ENCODE measurements around the gene SH2B2. TPM values are rescaled to one million over a fixed set of nuclear protein-coding genes. Genes with fewer than 3 reads are reported as not detected.
A peak's percentile ranks its signal among the peaks of the same experiment; 100 is the strongest.

SH2B2 gene
- total RNA-seq, 2 donors from 2014 or later, result 2.0 to 2.1 TPM

DNA sequence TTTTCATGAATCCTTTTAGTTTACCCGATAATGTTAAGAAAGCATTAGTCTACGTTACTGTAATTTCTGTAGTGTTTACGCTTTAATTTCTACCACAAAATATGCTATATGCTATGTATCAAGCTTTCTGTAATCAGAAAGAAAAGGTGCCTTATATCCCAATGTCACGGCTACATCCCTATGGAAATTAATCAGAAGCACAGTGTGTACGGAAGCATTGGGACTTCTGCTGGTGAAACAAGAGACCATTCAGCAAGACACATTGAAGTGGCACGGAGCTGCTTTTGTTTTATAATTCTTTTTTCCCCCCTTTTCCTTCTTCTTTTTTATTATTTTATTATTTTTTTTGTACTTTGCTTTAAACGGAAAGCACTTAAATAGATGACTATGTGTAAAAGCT lies 31.2 kb upstream of the SH2B2 start:
- no peak for DNase-seq

DNA sequence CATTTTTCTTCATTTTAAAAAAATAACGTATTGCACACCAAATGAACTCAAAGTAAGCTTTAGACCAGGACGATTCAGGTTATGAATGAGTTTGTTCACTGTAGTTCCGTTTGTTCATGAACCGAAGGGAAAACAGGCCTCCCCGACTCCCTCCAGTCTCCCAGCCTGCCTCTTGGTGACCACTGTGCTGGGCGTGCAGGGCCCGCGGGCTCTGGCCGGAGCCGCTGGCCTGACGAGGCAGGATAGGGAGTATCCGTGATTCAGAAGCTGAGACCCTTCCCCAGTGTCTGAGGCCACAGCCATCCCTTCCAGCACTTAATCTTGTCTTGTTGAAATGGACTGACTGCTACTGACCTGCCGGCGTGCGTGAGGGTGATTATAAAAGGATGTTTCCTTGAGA lies 30.8 kb upstream of the SH2B2 start:
- DNase-seq (no peak), ATAC-seq (no peak)
- no peak overlapping the region for H3K27ac Mint-ChIP-seq
- no peaks in the 10 kb centered on the region for H3K36me3 Mint-ChIP-seq (ENCODE audit: low read depth)
- H3K27me3 Mint-ChIP-seq, result no peaks in the 10 kb centered on the region
- no peaks in the 10 kb centered on the region for H3K9me3 ChIP-seq (ENCODE audit: control insufficient read depth, low read length, poor library complexity, severe bottlenecking)
- no peaks in the 10 kb centered on the region for H3K4me1 Mint-ChIP-seq
- H3K4me3 Mint-ChIP-seq, result no peak overlapping the region

More for the DNA sequence above, 31.2 kb upstream of the SH2B2 start:
- H3K9me3 ChIP-seq (ENCODE audit: control insufficient read depth, low read length, poor library complexity, severe bottlenecking), result no peaks in the 10 kb centered on the region
- ATAC-seq, result no peak
- Mint-ChIP-seq H3K27ac (no peak overlapping the region), H3K27me3 (no peaks in the 10 kb centered on the region), H3K4me3 (no peak overlapping the region), H3K4me1 (no peaks in the 10 kb centered on the region), H3K36me3 (ENCODE audit: low read depth) (peaks cover under 1% of the 10 kb centered on the region)

DNA sequence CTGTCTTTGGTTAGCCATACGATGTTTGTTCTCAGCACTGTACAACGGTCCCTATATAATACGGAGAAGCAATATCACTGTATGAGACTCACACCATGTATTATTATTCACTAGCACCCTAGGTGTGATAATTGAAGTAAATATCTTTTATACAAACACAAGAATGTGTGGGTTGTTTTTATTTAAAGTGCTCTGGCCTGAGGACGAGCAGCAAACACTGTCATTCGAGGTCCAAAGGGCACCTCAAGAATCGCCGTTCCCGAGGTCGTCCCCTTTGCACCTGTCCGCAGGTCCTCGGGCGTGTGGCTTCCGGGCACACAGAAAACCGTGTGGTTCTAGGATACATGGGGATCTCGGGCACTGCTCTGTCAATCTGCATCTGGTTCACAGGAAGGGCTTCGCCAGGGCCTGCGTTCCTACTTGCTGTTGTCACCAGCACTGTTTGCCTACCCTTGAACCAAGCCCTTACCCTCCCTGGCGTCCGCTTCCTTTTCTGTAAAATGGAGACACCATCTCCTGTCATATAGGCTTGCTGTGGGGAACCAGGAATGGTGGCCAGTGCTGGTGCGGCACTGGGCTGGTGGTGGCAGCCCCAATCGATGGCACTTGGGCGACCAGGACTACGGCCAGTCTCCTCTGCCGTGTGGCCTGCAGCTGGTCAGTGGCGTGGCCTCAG lies 28.5 kb upstream of the SH2B2 start:
- no peaks in the 10 kb centered on the region for H3K36me3 Mint-ChIP-seq (ENCODE audit: low read depth)
- DNase-seq, result no peak
- no peaks in the 10 kb centered on the region for H3K9me3 ChIP-seq (ENCODE audit: control insufficient read depth, low read length, poor library complexity, severe bottlenecking)
- H3K27ac Mint-ChIP-seq, result no peak overlapping the region
- H3K27me3 Mint-ChIP-seq, result no peaks in the 10 kb centered on the region
- ATAC-seq, result no peak
- H3K4me3 Mint-ChIP-seq, result peak overlapping the region; percentile 26
- peaks cover 2% of the 10 kb centered on the region for H3K4me1 Mint-ChIP-seq

DNA sequence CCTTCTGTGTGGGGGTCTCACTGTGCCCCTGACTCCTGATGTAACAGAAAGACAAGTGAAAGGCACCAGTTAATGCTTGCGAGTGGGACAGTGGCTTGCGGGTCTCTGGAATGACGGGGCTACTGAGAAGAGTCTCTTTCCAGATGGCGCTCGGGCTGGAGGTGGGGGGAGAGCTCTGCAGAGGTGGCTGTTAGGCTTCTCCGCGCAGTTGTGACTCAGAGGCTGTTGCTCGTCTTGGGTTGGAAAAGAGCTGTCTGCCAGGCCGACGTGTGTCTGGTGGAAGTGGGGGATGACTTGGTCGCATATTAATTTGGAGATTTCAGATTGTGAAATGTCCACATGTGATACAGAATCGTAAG lies 27.9 kb upstream of the SH2B2 start:
- no peaks in the 10 kb centered on the region for H3K27me3 Mint-ChIP-seq
- H3K27ac Mint-ChIP-seq, result no peak overlapping the region
- H3K36me3 Mint-ChIP-seq (ENCODE audit: low read depth), result no peaks in the 10 kb centered on the region
- DNase-seq, result no peak
- H3K4me3 Mint-ChIP-seq, result peak overlapping the region; percentile 26
- peaks cover 2% of the 10 kb centered on the region for H3K4me1 Mint-ChIP-seq
- no peaks in the 10 kb centered on the region for H3K9me3 ChIP-seq (ENCODE audit: control insufficient read depth, low read length, poor library complexity, severe bottlenecking)
- no peak for ATAC-seq

DNA sequence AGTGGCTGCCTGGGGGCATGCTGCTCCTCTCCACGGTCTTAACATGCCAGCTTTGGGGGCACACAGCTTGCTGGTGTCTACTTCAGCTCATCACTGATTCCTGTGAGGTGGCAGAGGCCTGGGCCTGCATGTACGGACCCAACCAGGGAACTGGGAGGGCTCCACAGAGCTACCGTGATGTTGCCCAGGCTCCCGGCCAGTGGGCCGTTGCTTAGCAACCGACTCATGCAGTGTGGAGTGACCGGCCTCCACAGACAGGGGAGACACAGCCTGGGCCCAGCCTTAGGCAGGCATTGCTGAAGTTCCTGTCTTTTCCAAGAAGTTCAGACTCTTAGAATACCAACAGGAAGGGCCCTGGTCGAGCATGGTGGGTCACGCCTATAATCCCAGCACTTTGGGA lies 25.8 kb upstream of the SH2B2 start:
- ATAC-seq (no peak), DNase-seq (no peak)
- H3K36me3 Mint-ChIP-seq (ENCODE audit: low read depth), result no peaks in the 10 kb centered on the region
- H3K27ac Mint-ChIP-seq, result no peak overlapping the region
- no peaks in the 10 kb centered on the region for H3K9me3 ChIP-seq (ENCODE audit: control insufficient read depth, low read length, poor library complexity, severe bottlenecking)
- no peak overlapping the region for H3K4me3 Mint-ChIP-seq
- no peaks in the 10 kb centered on the region for H3K27me3 Mint-ChIP-seq
- H3K4me1 Mint-ChIP-seq, result peaks cover 4% of the 10 kb centered on the region

DNA sequence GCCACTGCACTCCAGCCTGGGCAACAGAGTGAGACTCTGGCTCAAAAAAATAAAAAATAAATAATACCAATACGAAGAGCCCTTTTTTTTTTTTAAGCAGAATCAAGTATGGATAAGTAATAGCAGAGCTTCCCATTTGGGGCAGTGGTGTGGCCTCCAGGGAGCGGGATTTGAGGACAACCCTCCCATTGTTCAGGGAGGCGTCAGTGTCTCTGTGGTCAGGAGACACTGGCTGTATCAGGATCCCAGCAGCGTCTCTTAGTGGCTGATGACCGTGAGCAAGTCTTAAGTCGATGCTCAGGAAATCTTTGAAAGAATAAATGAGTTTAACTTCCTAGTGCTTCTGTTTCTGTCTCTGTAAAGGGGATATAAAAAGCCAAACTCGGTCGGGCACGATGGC lies 25.2 kb upstream of the SH2B2 start:
- Mint-ChIP-seq H3K4me1 (peaks cover 4% of the 10 kb centered on the region), H3K27ac (no peak overlapping the region), H3K27me3 (no peaks in the 10 kb centered on the region), H3K4me3 (no peak overlapping the region), H3K36me3 (ENCODE audit: low read depth) (no peaks in the 10 kb centered on the region)
- DNase-seq (no peak), ATAC-seq (no peak)
- H3K9me3 ChIP-seq (ENCODE audit: control insufficient read depth, low read length, poor library complexity, severe bottlenecking), result no peaks in the 10 kb centered on the region

DNA sequence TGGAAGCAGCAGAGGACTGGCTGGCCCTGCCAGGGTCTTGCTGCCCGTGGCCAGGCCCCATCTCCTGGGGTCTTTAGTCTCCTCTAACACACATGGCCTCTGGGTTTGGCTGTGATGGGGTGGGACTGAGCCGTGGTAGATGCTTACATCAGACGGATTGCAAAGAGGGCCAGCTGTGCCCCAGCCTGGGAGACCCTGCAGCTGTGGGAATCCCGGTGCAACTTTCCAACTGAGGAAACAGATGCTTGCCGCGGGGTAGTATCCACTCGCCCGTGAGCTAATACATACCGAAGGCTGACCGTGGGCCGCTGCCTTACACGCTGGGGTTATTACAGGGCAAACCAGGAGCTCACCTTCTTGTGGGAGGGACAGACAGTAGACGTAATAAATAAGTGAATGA lies 24.1 kb upstream of the SH2B2 start:
- no peak overlapping the region for H3K4me3 Mint-ChIP-seq
- no peak overlapping the region for H3K27ac Mint-ChIP-seq
- H3K36me3 Mint-ChIP-seq (ENCODE audit: low read depth), result no peaks in the 10 kb centered on the region
- peaks cover 4% of the 10 kb centered on the region for H3K4me1 Mint-ChIP-seq
- ATAC-seq (no peak), DNase-seq (no peak)
- no peaks in the 10 kb centered on the region for H3K9me3 ChIP-seq (ENCODE audit: control insufficient read depth, low read length, poor library complexity, severe bottlenecking)
- no peaks in the 10 kb centered on the region for H3K27me3 Mint-ChIP-seq

DNA sequence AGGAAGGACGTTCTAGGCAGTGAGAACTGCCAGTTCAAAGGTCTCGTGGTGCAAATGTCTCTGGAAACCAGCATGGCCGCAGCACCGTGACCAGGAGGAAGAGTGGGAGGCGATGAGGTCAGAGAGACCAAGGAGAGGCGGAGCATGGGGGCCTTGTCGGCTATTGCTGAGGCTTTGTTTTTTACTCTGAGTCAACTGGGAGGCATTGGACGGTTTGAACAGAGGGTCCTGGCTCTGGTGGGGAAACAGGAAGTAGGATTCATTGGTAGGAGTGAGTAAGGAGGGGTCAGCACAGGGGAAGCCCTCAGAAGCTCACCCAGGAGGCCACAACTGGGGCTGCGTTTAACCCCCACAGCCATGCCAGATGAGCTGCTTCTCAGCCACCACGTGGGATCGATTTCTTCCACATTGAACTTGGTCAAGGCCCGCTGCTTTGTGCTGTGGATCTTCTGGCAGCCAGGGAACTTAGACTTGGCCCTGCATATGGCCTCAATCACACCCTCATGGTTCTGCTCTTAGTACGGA lies 22.2 kb upstream of the SH2B2 start:
- DNase-seq (no peak), ATAC-seq (no peak)

DNA sequence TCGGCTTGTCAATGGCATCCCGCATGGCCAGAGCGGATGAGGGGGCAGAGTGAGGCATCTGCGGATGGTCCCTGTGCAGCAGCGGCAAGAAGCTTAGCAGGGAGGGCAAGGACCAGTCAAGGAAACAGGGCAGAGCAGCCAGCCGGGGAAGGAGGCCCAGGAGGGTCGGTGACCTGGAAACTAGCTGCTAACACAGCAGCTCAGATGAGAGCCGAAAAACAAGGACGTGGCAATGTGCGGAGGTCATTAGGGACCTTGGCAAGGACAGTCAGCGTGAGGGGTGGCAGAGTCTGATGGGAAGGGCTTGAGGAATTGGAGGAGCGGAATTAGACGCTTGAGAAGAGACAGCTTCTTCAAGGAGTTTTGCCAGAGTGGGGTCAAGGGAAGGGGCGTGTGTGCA lies 20.1 kb upstream of the SH2B2 start:
- ATAC-seq, result no peak
- H3K27ac Mint-ChIP-seq, result no peak overlapping the region
- DNase-seq, result no peak
- peaks cover 8% of the 10 kb centered on the region for H3K4me1 Mint-ChIP-seq
- no peaks in the 10 kb centered on the region for H3K27me3 Mint-ChIP-seq
- no peak overlapping the region for H3K4me3 Mint-ChIP-seq
- no peaks in the 10 kb centered on the region for H3K9me3 ChIP-seq (ENCODE audit: control insufficient read depth, low read length, poor library complexity, severe bottlenecking)
- no peaks in the 10 kb centered on the region for H3K36me3 Mint-ChIP-seq (ENCODE audit: low read depth)

More for the DNA sequence above, 22.2 kb upstream of the SH2B2 start:
- H3K27ac Mint-ChIP-seq, result no peak overlapping the region
- H3K9me3 ChIP-seq (ENCODE audit: control insufficient read depth, low read length, poor library complexity, severe bottlenecking), result no peaks in the 10 kb centered on the region
- no peaks in the 10 kb centered on the region for H3K27me3 Mint-ChIP-seq
- H3K4me3 Mint-ChIP-seq, result no peak overlapping the region
- peaks cover 8% of the 10 kb centered on the region for H3K4me1 Mint-ChIP-seq
- H3K36me3 Mint-ChIP-seq (ENCODE audit: low read depth), result no peaks in the 10 kb centered on the region

DNA sequence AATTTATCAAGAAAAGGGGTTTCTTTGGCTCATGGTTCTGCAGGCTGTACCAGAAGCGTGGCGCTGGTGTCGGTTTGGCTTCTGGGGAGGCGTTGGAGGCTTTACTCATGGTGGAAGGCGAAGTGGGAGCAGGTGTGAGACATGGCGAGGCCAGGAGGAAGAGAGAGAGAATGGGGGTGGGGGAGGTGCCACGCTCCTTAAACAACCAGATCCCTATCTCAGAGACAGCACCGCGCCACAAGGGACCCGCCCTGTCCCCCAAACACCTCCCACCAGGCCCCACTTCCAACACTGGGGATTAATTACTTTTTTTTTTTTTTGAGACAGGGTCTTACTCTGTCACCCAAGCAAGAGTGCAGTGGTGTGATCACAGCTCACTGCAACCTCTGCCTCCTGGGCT lies 18.0 kb upstream of the SH2B2 start:
- H3K27ac Mint-ChIP-seq, result peak overlapping the region; percentile 27
- H3K9me3 ChIP-seq (ENCODE audit: control insufficient read depth, low read length, poor library complexity, severe bottlenecking), result no peaks in the 10 kb centered on the region
- H3K36me3 Mint-ChIP-seq (ENCODE audit: low read depth), result no peaks in the 10 kb centered on the region
- peaks cover 9% of the 10 kb centered on the region for H3K4me1 Mint-ChIP-seq
- DNase-seq (no peak), ATAC-seq (no peak)
- H3K27me3 Mint-ChIP-seq, result no peaks in the 10 kb centered on the region
- no peak overlapping the region for H3K4me3 Mint-ChIP-seq

DNA sequence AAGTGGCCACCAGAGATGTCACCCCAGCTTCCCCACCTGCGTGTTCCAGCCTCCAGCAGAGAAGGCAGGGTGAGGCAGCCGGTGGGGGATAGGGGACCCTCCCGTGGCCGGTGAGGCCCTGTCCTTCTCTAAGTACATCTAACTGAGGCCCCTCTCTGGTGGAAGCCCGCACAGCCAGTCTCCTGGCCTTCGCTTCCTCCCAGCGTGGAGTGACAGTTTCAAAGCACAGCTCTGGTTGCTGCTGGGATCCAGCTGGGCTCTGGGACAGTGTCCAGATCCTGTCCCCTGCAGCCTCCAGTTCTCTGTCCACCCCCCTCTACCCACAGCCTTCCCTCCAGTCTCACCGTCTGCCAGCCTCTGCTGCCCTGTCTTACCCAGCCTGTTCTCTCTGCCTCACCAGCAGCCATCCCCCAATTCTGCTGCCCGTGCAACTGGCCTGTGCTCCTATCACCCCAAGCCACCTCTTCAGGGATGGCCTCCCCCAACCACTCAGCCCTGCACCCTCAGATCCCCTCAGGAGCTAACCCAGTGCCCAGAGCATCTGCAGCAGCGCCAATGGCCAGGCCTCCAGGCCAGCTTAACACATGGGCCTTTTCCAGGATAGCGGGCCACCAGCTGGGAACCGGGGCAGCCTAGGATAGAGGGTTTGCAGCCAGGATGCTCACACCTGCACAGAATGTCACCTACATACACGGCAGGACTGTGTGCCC lies 16.3 kb upstream of the SH2B2 start:
- H3K27ac Mint-ChIP-seq, result no peak overlapping the region
- H3K4me3 Mint-ChIP-seq, result no peak overlapping the region
- H3K4me1 Mint-ChIP-seq, result peaks cover 6% of the 10 kb centered on the region
- no peaks in the 10 kb centered on the region for H3K27me3 Mint-ChIP-seq
- ATAC-seq (no peak), DNase-seq (no peak)
- no peaks in the 10 kb centered on the region for H3K9me3 ChIP-seq (ENCODE audit: control insufficient read depth, low read length, poor library complexity, severe bottlenecking)
- no peaks in the 10 kb centered on the region for H3K36me3 Mint-ChIP-seq (ENCODE audit: low read depth)

DNA sequence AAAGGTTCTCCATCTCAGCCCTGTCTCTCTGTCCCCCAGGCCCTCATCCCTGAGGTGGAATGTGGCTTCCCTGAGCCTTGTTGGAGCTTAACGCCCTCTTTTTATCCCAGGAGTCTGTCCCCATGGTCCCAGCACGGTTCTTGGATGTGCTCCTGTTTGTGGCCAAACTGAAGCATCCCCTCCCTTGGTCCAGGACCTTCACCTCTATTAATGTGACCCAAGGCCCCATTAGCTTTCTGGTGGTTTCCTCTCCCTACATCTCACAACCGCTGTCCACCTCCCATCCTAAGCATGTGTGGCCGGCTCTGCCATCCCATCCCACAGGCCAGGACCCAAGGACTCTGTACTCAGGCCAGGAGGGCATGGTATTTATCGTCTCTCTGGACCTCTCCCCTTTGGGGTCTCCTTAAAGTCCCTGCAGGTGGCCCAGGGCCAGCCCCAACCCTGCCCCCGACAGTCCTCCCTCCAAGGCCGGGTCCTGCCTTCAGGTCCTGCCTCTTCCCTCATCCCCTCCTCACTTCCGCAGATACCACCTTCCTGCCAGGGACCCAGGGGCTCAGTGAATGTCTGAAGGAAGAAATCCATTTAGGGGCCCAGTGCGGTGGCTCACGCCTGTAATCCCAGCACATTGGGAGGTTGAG lies 15.4 kb upstream of the SH2B2 start:
- H3K27me3 Mint-ChIP-seq, result no peaks in the 10 kb centered on the region
- ATAC-seq (no peak), DNase-seq (no peak)
- H3K27ac Mint-ChIP-seq, result no peak overlapping the region
- H3K4me1 Mint-ChIP-seq, result peaks cover 6% of the 10 kb centered on the region
- H3K36me3 Mint-ChIP-seq (ENCODE audit: low read depth), result no peaks in the 10 kb centered on the region
- no peaks in the 10 kb centered on the region for H3K9me3 ChIP-seq (ENCODE audit: control insufficient read depth, low read length, poor library complexity, severe bottlenecking)
- H3K4me3 Mint-ChIP-seq, result no peak overlapping the region

DNA sequence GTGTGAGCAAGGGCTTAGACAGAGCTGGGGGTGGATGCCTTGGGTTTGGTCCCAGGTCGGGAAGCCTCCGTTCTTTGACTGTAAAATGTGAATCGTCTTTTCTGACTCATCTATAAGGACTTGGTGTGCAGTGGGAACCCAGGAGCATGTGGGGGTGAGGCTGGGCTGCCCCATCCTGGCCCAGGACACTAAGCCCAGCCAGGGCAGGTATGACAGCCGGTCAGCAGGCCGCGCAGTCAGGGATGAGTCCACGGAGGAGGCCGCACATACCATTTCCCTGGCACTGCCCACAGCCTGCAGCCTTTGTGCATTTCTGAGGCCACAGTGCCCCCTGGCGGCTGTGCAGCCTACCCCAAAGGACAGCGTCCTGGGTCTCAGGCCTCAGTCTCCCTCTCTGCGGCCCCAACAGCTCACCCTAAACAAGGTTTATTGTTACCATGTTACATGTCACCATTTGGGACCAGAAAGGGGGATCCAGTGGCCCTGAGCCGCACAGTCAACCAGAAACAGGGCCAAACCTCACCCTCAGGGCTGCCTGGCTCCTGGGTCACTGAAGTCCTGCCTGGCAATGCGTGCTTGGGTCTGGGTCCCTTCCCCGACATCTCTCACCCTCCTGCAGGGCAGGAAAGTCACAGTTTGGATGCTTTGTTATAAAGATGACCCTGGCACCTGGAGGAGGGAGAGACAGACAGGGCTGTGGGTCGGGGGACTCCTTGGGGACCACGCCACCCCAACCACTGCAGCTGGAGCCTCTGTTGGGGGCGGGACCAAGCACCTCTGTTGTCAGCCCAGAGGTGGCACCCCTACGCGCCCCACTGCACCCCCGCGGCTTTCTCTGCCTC lies 14.4 kb upstream of the SH2B2 start:
- Mint-ChIP-seq H3K27me3 (no peaks in the 10 kb centered on the region), H3K4me3 (no peak overlapping the region), H3K27ac (no peak overlapping the region), H3K36me3 (ENCODE audit: low read depth) (no peaks in the 10 kb centered on the region), H3K4me1 (peaks cover 6% of the 10 kb centered on the region)
- no peaks in the 10 kb centered on the region for H3K9me3 ChIP-seq (ENCODE audit: control insufficient read depth, low read length, poor library complexity, severe bottlenecking)
- DNase-seq (peak; percentile 55 to 80 (median 67)), ATAC-seq (peak; percentile 81)
